Measurements from ENCODE around the gene MARCHF9.
A peak's percentile ranks its signal among the peaks of the same experiment; 100 is the strongest.

The MARCHF9 gene

DNA sequence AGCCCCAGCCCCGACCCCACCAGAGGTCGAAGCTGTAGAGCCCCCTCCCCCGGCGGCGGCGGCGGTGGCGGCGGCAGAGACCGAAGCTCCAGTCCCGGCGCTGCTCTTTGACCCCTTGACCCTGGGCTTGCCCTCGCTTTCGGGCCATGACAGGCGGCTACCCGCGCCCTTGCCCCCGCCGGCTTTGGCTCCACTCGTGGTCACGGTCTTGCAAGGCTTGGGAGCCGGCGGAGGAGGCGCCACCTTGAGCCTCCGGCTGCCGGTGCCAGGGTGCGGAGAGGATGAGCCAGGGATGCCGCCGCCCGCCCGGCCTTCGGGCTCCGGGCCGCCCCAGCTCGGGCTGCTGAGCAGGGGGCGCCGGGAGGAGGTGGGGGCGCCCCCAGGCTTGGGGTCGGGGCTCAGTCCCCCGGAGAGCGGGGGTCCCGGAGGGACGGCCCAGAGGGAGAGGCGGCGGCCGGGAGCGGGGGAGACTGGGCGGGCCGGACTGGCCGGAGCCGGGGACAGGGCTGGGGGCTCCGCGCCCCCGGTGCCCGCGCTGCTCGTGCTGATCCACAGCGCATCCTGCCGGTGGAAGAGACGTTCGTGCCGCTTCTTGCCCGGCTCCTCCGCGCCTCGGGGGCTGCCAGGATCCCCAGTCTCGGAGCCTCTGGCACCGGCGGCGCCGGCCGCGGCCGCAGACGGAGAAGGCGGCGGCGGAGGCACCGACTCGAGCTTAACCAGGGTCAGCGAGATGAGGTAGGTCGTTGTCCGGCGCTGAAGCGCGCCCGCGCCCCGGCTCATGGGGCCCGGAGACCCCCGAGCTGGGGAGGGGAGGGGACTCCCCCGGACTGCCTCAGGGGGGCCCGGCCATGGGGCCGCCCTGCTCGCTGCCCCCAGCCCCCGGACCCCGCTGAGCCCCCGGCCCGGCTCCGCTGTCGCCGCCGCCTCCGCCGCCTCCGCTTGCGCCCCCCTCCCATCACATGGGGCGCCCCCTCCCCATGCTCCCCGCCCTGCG is 17.1 kb upstream of the MARCHF9 start:
- DNase-seq: no peak

- DNase-seq: no peak
Observed at GRCh38 chr12:57738661-57739237, 16.2 kb upstream of the MARCHF9 start, which contains the start of gene AGAP2. Gene AGAP2, minus strand, starts transcription at chr12:57738742. Its CDS starts 496 bp downstream, at chr12:57738246.

DNA sequence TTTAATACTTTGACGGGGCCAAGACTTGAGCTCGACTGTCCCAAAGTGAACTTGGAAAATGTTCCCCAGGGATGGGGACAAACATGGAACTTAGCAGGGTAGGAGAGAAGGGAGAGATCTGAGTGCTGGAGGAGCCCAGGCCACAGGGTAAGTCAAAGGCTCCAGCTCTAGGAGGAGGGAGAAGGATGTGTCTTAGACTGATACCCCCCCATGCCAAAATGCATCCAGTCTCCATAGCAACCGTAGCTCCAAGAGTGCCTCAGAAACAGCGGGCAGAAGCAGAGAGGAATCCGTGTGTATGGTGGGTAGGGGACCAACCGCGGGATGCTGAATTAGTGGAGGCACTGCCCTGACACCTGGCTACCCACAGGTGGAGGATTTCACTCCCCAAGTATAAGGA is 15.5 kb upstream of the MARCHF9 start:
- DNase-seq: no peak

GRCh38 chr12:57739914-57740538 is 14.9 kb upstream of the MARCHF9 start:
- DNase-seq: no peak

DNA sequence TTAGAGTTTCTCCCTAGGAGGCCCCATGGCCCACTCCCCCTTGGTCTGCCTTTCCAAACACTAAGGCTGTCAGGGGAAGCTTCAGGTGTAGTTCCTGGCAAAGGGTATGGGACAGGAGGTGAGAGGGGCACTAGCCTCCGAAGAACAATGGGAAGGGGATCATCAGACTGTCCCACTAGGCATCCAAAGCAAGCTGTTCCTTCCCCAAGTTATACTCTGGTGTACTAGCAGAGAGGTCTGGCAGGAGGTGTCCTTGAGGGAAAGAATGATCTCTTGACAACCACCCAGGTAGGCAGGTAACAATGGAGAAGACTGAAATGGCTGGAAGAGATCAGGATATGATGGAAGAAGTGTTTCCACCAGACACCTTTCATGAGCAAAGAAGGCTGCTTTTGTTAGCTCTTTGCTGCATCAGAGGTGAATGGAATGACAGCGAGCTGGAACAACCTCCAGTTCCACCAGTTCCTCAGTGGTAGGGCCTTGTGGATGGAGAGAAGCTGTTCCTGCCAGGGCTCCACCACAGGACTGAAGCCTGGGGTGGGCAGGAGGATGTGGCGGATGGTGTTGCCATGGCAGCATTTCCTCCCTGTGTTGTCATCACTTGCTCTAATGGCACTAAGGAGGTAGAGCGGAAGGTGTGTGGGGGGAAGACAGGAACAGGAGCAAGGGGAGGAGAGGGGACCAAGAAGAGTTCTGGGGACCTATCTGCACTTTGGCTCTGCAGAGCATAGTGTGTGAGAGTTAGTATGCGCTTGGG is 14.1 kb upstream of the MARCHF9 start:
- DNase-seq: peak; percentile 87

- no peak for DNase-seq
Observed at GRCh38 chr12:57741413-57741789, 13.5 kb upstream of the MARCHF9 start.

GRCh38 chr12:57741844-57742738 is 12.8 kb upstream of the MARCHF9 start:
- peak; percentile 90 for DNase-seq

DNA sequence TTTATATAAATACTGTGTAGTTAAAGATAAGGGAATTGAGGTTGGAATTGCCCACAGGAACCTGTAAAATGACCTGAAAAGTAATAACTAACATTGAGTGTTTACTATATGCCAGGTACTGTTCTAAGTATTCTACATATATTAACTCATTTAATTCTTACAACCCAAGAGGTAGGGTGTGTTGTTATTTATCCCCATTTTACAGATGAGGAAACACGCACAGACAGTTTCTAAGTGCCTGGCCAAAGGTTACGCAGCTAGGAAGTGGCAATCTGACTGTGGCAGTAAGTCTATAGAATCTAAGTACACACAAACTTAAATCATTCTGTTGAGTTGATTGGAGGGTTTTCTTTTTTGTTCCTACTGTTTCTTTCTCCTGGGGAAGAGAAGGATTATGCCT is 11.1 kb upstream of the MARCHF9 start:
- DNase-seq: no peak

DNA sequence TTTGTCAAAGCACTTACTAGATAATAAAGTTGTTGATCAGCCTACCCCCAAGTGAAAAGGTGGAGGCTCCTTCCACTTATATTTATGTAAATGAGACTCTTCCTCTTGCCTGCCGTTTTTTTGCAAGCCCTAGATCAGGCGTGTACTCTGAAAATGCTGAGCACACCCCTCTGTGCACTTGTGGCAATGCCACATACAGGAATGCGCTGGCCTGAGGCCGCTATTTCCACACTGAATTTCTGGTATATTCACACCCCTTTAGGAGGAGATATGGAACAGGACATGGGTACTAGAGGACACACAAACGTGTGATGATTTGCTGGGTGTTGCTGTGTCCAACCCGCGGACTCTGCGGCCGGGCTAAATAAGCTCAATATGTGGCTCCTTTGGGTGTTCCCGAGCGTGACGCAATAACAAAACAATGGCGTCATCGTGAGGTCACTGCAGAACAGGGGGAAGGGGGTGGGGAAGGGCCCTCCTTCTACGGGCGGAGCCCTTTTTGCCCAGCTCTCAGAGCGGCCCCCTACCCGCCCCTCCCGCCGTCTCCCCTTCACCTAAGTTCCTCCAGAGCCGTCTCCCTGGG is 10.6 kb upstream of the MARCHF9 start:
- DNase-seq: peak; percentile 70

- peak; percentile 96 for DNase-seq
Observed at GRCh38 chr12:57744777-57745484, 10.0 kb upstream of the MARCHF9 start, which contains the start of gene TSPAN31. Gene TSPAN31, plus strand, starts transcription at chr12:57745039. Its CDS starts 116 bp downstream, at chr12:57745155.

GRCh38 chr12:57745485-57745881 is 9.4 kb upstream of the MARCHF9 start:
- DNase-seq: no peak

DNA sequence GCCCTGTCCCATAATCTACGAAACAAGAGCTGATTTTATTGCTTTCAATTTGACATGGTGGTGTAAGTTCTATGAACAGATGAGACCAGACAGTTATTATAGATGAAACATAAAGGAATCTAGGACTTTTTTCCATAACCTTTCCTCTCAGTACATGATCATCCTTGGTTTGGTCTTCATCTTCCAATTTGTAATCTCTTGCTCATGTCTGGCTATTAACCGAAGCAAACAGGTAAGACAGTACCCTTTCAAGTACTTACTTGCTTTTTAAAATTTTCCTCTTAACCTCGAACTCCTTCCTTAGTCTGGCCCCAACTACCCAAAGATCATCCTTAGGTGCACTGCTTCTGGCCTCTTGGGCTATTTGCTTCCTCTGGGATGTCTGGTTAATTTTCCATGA is 8.9 kb upstream of the MARCHF9 start:
- no peak for DNase-seq

- no peak for DNase-seq
Observed at GRCh38 chr12:57749061-57749460, 5.8 kb upstream of the MARCHF9 start.

DNA sequence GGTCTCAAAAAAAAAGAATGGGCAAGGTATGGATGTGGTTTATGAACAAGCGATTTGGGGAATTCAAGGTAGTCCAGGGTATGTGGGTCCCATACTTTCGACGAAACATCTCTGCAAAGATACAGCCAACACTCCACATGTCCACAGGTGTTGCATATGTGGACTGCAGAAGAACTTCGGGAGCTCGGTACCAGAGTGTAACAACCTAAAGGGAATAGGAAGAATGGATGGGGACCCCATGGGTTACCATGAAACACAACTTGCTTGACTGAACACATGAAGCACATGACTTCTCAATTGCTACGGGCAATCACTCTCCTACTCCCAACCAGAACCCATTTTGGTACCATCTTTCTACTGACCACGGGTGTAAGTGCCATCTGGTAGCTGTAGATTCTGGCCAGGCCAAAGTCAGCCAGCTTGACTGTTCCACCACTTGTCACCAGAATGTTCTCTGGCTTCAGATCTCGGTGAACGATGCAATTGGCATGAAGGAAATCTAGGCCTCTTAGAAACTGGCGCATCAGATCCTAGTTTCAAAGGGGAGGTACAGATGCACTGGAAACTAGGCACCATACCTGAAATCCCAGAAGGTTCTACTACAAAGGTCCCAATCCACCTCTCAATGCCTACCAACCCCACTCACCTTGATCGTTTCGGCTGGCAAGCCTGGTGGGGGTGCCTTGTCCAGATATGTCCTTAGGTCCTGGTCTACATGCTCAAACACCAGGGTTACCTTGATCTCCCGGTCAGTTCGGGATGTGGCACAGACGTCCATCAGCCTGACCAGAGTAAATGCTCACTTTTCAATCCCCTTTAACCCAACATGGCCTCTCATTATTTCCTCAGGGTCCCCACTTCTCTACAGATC is 4.1 kb upstream of the MARCHF9 start:
- no peak for DNase-seq

- no peak for DNase-seq
Observed at GRCh38 chr12:57751432-57751787, 3.5 kb upstream of the MARCHF9 start.

DNA sequence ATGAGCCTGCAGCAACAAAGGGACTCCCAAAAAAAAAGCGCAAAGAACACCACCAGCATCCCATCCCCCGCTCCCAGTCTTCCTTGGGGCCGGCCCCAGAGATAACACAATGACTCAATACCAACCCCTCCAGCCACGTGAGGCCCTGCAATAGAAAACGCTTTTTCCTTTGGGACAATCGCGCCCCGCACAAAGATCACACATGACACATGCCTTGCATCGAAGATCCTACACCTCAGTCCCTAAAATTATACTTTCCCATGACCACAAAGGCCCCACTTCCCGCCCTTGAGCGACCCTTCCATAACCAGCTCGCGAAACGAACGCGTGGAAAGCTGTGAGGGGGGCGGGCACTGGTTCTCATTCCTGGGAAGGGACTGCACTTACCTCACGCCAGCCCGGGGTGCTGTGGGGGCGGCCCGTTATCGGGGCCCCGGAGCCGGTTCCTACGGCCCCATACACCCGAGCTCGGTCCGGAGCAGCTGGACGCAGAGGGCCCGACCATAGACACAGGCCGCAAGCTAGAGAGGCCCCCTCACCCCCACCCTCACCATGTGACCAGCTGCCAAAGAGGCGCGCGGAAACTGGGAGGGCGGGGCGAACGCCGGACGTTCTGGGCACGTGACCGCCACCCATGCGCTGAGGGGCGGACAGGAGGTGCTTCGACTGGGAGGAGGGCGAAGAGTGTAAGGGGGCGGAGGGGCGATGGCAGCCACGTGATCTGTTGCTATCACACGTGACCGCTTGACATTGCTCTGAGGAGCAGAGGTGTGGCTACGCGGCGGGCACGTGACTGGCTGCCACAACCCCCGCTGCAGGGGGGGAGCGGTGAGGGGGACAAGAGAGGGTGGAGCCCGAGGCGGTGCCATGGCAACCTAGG is 2.9 kb upstream of the MARCHF9 start, which contains the start of gene CDK4:
CDK4 (minus strand) TSS at position 523 of the 880 bp plus-strand sequence. CDS start 593 bp downstream, outside the sequence.
- peak; percentile 100 for DNase-seq

DNA sequence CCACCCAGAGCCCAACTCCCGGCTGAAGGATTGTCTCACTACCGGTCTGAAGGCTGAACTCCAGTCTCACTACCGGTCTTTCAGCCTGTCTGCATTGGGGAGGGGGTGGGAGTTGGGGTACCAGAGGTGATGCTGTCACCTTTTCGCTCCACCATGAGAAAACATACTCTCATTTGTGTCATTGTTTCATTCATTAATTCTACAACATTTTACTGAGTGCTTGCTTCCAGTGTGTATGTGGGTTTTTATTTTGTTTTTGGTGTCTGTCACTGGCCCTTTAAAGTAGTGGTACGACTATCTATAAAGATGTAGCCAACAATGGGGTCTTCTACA is 2.3 kb upstream of the MARCHF9 start:
- no peak for DNase-seq

- DNase-seq: no peak
Observed at GRCh38 chr12:57753756-57754337, 1.1 kb upstream of the MARCHF9 start.

DNA sequence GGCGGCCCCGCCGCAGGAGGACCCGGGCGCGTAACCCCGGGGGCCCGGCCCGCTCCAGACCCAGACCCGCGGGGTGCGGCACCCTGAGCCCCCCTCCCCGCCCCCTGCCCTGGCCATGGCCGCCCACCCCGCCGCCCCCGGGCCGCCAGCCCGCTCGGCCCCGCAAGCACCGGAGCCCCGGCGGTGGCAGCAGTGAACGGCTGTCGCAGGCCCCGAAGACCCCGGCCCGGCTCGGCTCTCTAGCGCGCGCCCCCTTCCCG is 221 bp downstream of the MARCHF9 start:
- DNase-seq: no peak

Measured in activated CD4-positive, alpha-beta T cell treated with anti-CD3 and anti-CD28 coated beads, Interleukin-2, amount 50 U/mL, for 16 hours (primary cell).